ENCODE measurements around the gene TMPRSS13.

The TMPRSS13 gene

DNA sequence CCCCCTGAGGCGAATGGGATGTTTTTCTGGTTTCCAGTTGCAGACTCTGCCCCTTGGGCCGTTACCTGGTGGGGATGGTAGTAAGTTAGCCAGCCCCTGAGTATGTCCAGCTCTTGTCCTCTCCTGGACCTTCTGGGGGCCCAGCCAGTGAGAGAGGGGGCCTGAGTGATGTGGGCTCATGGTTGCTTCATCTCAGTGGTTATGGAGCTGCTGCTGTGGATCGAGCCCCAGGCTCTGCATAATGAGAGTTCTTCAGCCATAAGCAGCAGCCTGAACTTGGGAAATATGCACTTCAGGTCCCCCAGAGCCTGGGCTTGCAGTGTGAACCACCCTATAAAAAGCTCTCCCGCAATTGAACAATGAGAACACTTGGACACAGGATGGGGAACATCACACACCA, 5.9 kb downstream of the TMPRSS13 start:
- no peaks in the 10 kb centered on the region for H4K20me1 ChIP-seq
- H3K9me3 ChIP-seq: no peaks in the 10 kb centered on the region
- H3K27me3 ChIP-seq: peaks cover 9% of the 10 kb centered on the region
- no peak overlapping the region for H3K4me2 ChIP-seq
- no peak overlapping the region for H3K9ac ChIP-seq
- H3K4me3 ChIP-seq: no peak overlapping the region
- TF ChIP-seq Cebpa-rat (IDR thresholded peaks at IDR 0.05): no peak
- no peaks in the 10 kb centered on the region for H3K36me3 ChIP-seq
- H3K4me1 ChIP-seq: peaks cover 10% of the 10 kb centered on the region
- no peak overlapping the region for H3K27ac ChIP-seq

DNA sequence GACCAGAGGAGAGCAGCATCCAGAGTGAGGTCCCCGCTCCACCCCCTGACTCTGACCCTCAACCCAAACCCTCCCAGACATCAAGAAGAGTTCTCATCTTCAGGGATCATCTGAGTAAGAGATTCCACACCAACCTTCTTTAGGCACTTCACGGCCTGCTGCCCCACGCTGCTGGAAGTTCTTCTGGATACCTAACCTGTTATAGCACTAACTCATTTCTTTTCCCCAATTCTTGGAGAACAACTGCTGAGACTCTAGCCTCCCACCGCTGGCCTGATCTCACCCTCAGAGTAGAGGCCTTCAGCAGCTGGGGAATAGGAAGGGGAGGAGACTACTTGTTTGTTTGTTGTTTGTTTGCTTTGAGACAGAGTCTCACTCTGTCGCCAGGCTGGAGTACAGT, 7.3 kb downstream of the TMPRSS13 start:
- H3K9me3 ChIP-seq: no peaks in the 10 kb centered on the region
- H3K4me3 ChIP-seq: no peak overlapping the region
- no peaks in the 10 kb centered on the region for H4K20me1 ChIP-seq
- H3K4me1 ChIP-seq: peaks cover 5% of the 10 kb centered on the region; the same call in 1 of the 2 replicates
- no peak overlapping the region for H3K9ac ChIP-seq
- H3K27ac ChIP-seq: no peak overlapping the region
- H3K27me3 ChIP-seq: no peaks in the 10 kb centered on the region; the same call in 1 of the 2 replicates
- no peak overlapping the region for H3K4me2 ChIP-seq
- no peak for TF ChIP-seq Cebpa-rat (IDR thresholded peaks at IDR 0.05)
- no peaks in the 10 kb centered on the region for H3K36me3 ChIP-seq

DNA sequence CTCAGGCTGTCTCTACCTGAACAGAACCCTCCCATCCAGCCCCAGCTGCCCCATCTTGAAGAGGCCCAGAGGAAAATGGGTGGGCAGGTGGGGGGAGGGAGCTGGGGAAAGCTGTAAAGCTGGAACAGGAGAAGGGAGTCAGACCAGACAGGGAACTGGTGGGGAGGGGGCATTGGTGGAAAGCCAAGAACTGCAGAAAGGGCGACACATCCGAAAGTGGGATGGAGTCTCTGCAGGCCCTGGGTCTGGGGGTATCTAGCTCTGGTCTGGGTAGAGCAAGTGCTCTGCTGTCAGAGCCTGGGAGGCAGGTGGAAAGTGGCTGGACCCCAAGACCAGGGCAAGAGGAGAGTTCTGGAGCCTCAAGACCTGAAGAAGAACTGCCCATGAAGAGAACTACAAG, 7.7 kb downstream of the TMPRSS13 start:
- Histone ChIP-seq H3K9ac (no peak overlapping the region), H3K4me2 (no peak overlapping the region), H3K9me3 (no peaks in the 10 kb centered on the region), H3K36me3 (no peaks in the 10 kb centered on the region), H3K4me1 (peaks cover 5% of the 10 kb centered on the region; the same call in 1 of the 2 replicates), H3K27ac (no peak overlapping the region), H3K4me3 (no peak overlapping the region), H4K20me1 (no peaks in the 10 kb centered on the region), H3K27me3 (no peaks in the 10 kb centered on the region; the same call in 1 of the 2 replicates)
- no peak for TF ChIP-seq Cebpa-rat (IDR thresholded peaks at IDR 0.05)

DNA sequence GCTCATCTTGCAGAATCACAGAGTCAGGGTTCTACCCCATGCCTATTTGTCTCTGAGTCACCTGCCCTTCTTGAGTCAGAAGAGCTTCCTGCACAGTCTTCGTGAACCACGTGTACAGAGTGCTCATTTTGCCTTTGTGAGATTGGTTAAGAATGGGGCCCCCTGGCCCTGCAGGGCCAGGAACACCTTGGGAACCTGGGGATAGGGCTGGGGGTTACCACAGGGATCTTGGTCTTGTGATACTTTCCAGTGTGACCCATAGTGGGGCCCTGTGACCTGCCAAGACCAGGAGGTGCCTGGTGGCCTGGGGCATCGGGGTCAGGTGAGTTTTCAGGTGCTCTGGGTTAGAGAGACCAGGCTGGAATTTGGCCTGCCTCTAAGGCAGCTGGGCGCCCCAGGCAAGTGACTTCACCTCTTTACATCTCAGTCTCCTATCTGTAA, 9.4 kb downstream of the TMPRSS13 start:
- H3K4me1 ChIP-seq: 0 out of 2 replicates have a peak, but pooled peaks cover 5% of the 10 kb centered on the region
- H3K4me3 ChIP-seq: no peak overlapping the region
- no peaks in the 10 kb centered on the region for H4K20me1 ChIP-seq
- H3K9me3 ChIP-seq: no peaks in the 10 kb centered on the region
- TF ChIP-seq Cebpa-rat (IDR thresholded peaks at IDR 0.05): no peak
- no peak overlapping the region for H3K4me2 ChIP-seq
- no peak overlapping the region for H3K27ac ChIP-seq
- H3K36me3 ChIP-seq: no peaks in the 10 kb centered on the region
- no peak overlapping the region for H3K9ac ChIP-seq
- H3K27me3 ChIP-seq: no peaks in the 10 kb centered on the region

DNA sequence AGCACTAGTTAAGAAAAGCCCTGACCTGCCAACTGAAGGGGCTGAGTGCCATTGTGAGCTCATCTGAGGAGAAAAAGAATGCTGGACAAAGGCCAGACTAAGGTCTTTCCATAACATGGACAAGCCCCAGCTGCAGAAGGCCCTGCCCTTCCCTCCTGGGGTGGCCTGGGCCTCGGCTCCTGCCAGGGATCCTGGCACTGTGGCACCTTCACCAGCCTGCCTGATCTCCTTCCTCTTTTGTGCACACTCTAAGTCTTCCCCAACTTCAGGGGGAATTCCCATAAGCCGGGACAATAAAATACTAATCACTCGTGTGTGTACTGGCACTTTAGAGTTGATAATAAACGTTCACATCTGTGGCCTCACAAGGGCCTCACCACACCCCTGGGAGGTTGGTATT, 9.9 kb downstream of the TMPRSS13 start:
- H3K9me3 ChIP-seq: no peaks in the 10 kb centered on the region
- TF ChIP-seq Cebpa-rat (IDR thresholded peaks at IDR 0.05): no peak
- no peak overlapping the region for H3K4me2 ChIP-seq
- H3K9ac ChIP-seq: no peak overlapping the region
- 0 out of 2 replicates have a peak, but pooled peaks cover 6% of the 10 kb centered on the region for H3K4me1 ChIP-seq
- no peaks in the 10 kb centered on the region for H3K27me3 ChIP-seq
- H3K36me3 ChIP-seq: no peaks in the 10 kb centered on the region
- H4K20me1 ChIP-seq: no peaks in the 10 kb centered on the region
- no peak overlapping the region for H3K27ac ChIP-seq
- H3K4me3 ChIP-seq: no peak overlapping the region

DNA sequence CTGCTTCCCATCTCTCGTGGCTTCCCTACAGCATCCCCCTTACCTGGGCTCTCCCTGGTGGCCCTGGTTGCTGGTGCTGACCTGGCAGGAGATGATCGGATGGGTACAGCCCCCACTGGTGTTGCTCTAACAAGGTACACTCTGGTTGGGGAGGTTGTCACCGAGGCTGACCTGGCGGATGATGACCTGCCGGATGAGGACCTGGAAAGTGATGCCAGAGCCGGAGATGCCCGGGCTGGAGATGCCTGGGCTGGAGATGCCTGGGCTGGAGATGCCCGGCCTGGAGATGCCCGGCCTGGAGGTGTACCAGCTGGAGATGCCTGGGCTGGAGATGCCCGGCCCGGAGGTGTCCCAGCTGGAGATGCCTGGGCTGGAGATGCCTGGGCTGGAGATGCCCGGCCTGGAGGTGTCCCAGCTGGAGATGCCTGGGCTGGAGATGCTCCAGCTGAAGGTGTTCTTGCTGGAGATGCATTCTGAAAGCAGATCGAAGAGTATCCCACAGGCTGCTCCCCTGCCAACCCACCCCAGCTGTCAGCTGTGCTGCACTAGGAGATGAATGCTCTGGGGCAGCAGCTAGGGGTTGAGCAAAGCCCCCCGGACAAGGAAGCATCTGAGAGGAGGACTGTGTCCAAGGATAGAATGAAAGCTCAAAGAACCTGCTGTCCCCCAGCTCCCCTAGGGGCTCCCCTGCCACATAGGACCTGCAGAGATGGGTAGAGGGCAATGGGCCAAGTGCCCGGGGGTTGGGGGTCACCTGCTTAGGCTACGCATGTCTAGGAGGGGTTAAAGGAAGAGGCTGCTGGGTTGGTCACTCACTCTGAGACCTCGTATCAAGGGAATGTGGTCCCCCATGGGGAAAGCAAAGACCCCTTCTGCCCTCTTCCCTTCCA, 10.6 kb downstream of the TMPRSS13 start:
- Histone ChIP-seq H3K36me3 (no peaks in the 10 kb centered on the region), H3K9me3 (no peaks in the 10 kb centered on the region), H3K4me2 (no peak overlapping the region), H3K4me1 (0 out of 2 replicates have a peak, but pooled peaks cover 6% of the 10 kb centered on the region), H4K20me1 (no peaks in the 10 kb centered on the region), H3K9ac (no peak overlapping the region), H3K27ac (no peak overlapping the region), H3K27me3 (no peaks in the 10 kb centered on the region), H3K4me3 (no peak overlapping the region)
- TF ChIP-seq Cebpa-rat (IDR thresholded peaks at IDR 0.05): no peak

DNA sequence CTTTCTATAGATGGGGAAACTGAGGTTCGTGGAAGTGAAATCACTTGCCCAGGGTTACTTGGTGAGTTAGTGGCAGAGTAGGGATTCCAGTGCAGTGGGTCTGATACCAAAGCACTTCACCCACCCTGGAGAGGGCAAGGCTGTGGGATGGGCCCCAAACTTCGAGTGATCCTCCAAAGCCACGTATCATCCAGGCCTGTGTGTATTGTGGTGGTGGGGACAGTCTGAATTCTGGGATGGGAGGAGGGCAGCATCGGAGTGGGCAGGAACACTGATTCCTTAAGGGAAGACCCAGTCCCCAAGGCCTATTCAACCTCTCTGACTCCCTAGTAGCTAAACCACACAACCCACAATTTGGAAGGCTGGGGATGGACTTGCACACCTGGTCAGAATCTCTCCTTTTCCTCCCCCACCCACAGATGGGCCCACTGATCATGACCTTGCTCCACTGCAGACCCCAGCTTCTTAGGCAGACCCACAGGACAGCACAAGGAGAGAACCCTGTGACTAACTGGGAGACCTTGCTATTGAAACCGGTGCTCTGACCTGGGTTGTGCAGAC, 11.5 kb downstream of the TMPRSS13 start:
- no peaks in the 10 kb centered on the region for H3K27me3 ChIP-seq
- H3K4me3 ChIP-seq: no peak overlapping the region
- no peak overlapping the region for H3K4me2 ChIP-seq
- no peaks in the 10 kb centered on the region for H3K9me3 ChIP-seq
- H3K27ac ChIP-seq: no peak overlapping the region
- H3K9ac ChIP-seq: no peak overlapping the region
- no peaks in the 10 kb centered on the region for H3K36me3 ChIP-seq
- 0 out of 2 replicates have a peak, but pooled peaks cover 6% of the 10 kb centered on the region for H3K4me1 ChIP-seq
- TF ChIP-seq Cebpa-rat (IDR thresholded peaks at IDR 0.05): no peak
- H4K20me1 ChIP-seq: no peaks in the 10 kb centered on the region

DNA sequence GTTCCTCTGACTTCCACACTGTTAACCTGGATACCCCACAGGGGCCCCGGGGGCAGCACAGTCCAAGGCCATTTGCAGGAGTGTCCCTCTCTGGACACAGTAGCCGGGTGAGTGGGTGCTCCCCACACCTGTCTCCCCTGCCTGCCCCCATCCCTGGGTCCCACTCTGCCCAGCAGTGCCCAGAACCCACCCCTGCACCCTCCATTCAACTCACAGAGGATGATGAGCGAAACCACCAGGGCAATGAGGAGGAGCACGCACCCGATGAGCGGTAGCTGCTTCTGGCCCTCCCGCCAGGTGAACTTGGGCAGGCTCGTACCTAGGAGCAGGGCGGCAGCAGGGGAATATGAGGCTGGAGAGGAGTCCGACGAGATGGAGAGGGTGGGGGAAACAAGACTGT, 12.2 kb downstream of the TMPRSS13 start:
- H3K36me3 ChIP-seq: no peaks in the 10 kb centered on the region
- no peak for TF ChIP-seq Cebpa-rat (IDR thresholded peaks at IDR 0.05)
- H3K4me2 ChIP-seq: no peak overlapping the region
- H3K4me3 ChIP-seq: no peak overlapping the region
- no peaks in the 10 kb centered on the region for H3K27me3 ChIP-seq
- no peak overlapping the region for H3K27ac ChIP-seq
- no peaks in the 10 kb centered on the region for H4K20me1 ChIP-seq
- no peak overlapping the region for H3K9ac ChIP-seq
- no peaks in the 10 kb centered on the region for H3K9me3 ChIP-seq
- 0 out of 2 replicates have a peak, but pooled peaks cover 6% of the 10 kb centered on the region for H3K4me1 ChIP-seq

DNA sequence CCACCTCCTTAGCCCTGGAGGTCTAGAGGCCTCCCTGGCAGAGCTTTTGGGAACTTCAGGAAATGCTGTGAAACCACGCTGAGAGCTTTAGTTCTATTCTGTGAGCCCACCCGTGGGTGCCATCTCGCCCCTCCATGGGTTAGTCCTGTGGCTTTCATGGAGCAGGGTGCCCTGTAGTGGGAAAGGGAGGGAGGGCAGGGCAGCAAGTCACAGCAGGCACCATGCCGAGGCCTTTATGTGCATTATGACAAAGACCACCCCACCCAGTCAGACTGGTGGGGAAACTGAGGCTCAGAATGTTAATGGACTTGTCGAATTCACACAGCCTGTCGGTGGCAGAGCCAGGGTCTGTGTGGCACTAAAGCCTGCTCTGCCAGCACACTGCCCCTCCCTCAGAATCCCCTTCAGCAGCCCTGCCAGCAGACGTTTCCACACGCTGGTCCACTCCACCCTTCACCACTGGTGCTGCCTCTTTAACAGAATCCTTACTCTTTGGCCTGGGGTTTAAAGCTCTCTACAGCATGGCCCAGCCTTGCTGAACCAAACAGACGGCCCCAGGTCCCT, 13.4 kb downstream of the TMPRSS13 start:
- Histone ChIP-seq H3K9ac (no peak overlapping the region), H3K4me1 (0 out of 2 replicates have a peak, but pooled peaks cover 6% of the 10 kb centered on the region), H3K4me2 (no peak overlapping the region), H3K9me3 (no peaks in the 10 kb centered on the region), H3K27ac (no peak overlapping the region), H3K36me3 (no peaks in the 10 kb centered on the region), H3K27me3 (no peaks in the 10 kb centered on the region), H4K20me1 (no peaks in the 10 kb centered on the region), H3K4me3 (no peak overlapping the region)
- no peak for TF ChIP-seq Cebpa-rat (IDR thresholded peaks at IDR 0.05)

Measured in BLaER1 (cell line).